ENCODE data around the gene FAM177B.
"Not testable (repeated sequence)": the region's sequence is repeated elsewhere in the genome, so short reads cannot be mapped to it uniquely, and the experiment has no call there.

FAM177B gene

GRCh38 chr1:222736470-222736869 lies 532 bp upstream of the FAM177B start:
- H3K36me3 ChIP-seq (ENCODE audit: insufficient read depth, low read length) = peaks cover 31% of the 10 kb centered on the region
- no peak overlapping the region for H3K4me3 ChIP-seq (ENCODE audit: low read depth, low read length, poor library complexity, severe bottlenecking)
- no peak for TF ChIP-seq EZH2 (IDR thresholded peaks at IDR 0.05; ENCODE audit: borderline replicate concordance, low read length)
- no peak overlapping the region for H3K9ac ChIP-seq (ENCODE audit: low read length)
- H3K4me1 ChIP-seq (ENCODE audit: insufficient read depth, low read length, severe bottlenecking) = peaks cover 43% of the 10 kb centered on the region
- no peaks in the 10 kb centered on the region for H4K20me1 ChIP-seq (ENCODE audit: insufficient read depth, low read length)
- no peaks in the 10 kb centered on the region for H3K9me3 ChIP-seq (ENCODE audit: low read length)
- no peak overlapping the region for H2AFZ ChIP-seq (ENCODE audit: low read length)
- H3K27me3 ChIP-seq (ENCODE audit: insufficient read depth, low read length) = no peaks in the 10 kb centered on the region
- no peaks in the 10 kb centered on the region for H3K79me2 ChIP-seq (ENCODE audit: insufficient read depth, low read length)
- H3K27ac ChIP-seq (ENCODE audit: low read depth, low read length, poor library complexity, severe bottlenecking) = no peak overlapping the region
- H3K4me2 ChIP-seq (ENCODE audit: low read length) = no peak overlapping the region
- H3F3A ChIP-seq (ENCODE audit: insufficient read depth, low read length) = peaks cover 3% of the 10 kb centered on the region; the same call in 1 of the 2 replicates
- H3K9me2 ChIP-seq (ENCODE audit: low read depth, low read length) = no peaks in the 10 kb centered on the region

- H3K9me3 ChIP-seq (ENCODE audit: low read length) = no peaks in the 10 kb centered on the region
- no peak overlapping the region for H3K27ac ChIP-seq (ENCODE audit: low read depth, low read length, poor library complexity, severe bottlenecking)
- H3K4me3 ChIP-seq (ENCODE audit: low read depth, low read length, poor library complexity, severe bottlenecking) = no peak overlapping the region
- H3K27me3 ChIP-seq (ENCODE audit: insufficient read depth, low read length) = no peaks in the 10 kb centered on the region
- H3K9ac ChIP-seq (ENCODE audit: low read length) = no peak overlapping the region
- H3K4me2 ChIP-seq (ENCODE audit: low read length) = no peak overlapping the region
- no peak overlapping the region; the same call in 1 of the 2 replicates for H2AFZ ChIP-seq (ENCODE audit: low read length)
- peaks cover 15% of the 10 kb centered on the region for H3K4me1 ChIP-seq (ENCODE audit: insufficient read depth, low read length, severe bottlenecking)
- TF ChIP-seq CTCF (IDR thresholded peaks at IDR 0.05; ENCODE audit: low read length) = no peak
- TF ChIP-seq EZH2 (IDR thresholded peaks at IDR 0.05; ENCODE audit: borderline replicate concordance, low read length) = no peak
- no peaks in the 10 kb centered on the region for H3K79me2 ChIP-seq (ENCODE audit: insufficient read depth, low read length)
- no peaks in the 10 kb centered on the region for H3K9me2 ChIP-seq (ENCODE audit: low read depth, low read length)
- peaks cover 11% of the 10 kb centered on the region for H3K36me3 ChIP-seq (ENCODE audit: insufficient read depth, low read length)
- H4K20me1 ChIP-seq (ENCODE audit: insufficient read depth, low read length) = no peaks in the 10 kb centered on the region
- no peaks in the 10 kb centered on the region; the same call in 1 of the 2 replicates for H3F3A ChIP-seq (ENCODE audit: insufficient read depth, low read length)
These were observed 2.5 kb downstream of the FAM177B start for GRCh38 chr1:222739465-222739864.

- Histone ChIP-seq H3K9me3 (ENCODE audit: low read length) (no peaks in the 10 kb centered on the region), H3K9me2 (ENCODE audit: low read depth, low read length) (no peaks in the 10 kb centered on the region), H4K20me1 (ENCODE audit: insufficient read depth, low read length) (no peaks in the 10 kb centered on the region), H2AFZ (ENCODE audit: low read length) (no peak overlapping the region), H3K27me3 (ENCODE audit: insufficient read depth, low read length) (no peaks in the 10 kb centered on the region), H3F3A (ENCODE audit: insufficient read depth, low read length) (no peaks in the 10 kb centered on the region; the same call in 1 of the 2 replicates), H3K4me2 (ENCODE audit: low read length) (no peak overlapping the region), H3K36me3 (ENCODE audit: insufficient read depth, low read length) (peaks cover 7% of the 10 kb centered on the region), H3K4me3 (ENCODE audit: low read depth, low read length, poor library complexity, severe bottlenecking) (no peak overlapping the region), H3K27ac (ENCODE audit: low read depth, low read length, poor library complexity, severe bottlenecking) (no peak overlapping the region), H3K4me1 (ENCODE audit: insufficient read depth, low read length, severe bottlenecking) (peaks cover 15% of the 10 kb centered on the region), H3K9ac (ENCODE audit: low read length) (no peak overlapping the region), H3K79me2 (ENCODE audit: insufficient read depth, low read length) (no peaks in the 10 kb centered on the region)
- no peak for TF ChIP-seq EZH2 (IDR thresholded peaks at IDR 0.05; ENCODE audit: borderline replicate concordance, low read length)
- TF ChIP-seq CTCF (IDR thresholded peaks at IDR 0.05; ENCODE audit: low read length) = no peak
These were observed 2.9 kb downstream of the FAM177B start for GRCh38 chr1:222739929-222740328.

GRCh38 chr1:222741630-222742457 lies 4.8 kb downstream of the FAM177B start:
- not testable (repeated sequence) for H3K36me3 ChIP-seq (ENCODE audit: insufficient read depth, low read length); H3K27me3 ChIP-seq (ENCODE audit: insufficient read depth, low read length); H3K9me3 ChIP-seq (ENCODE audit: low read length); H3K4me3 ChIP-seq (ENCODE audit: low read depth, low read length, poor library complexity, severe bottlenecking); H3K27ac ChIP-seq (ENCODE audit: low read depth, low read length, poor library complexity, severe bottlenecking); H4K20me1 ChIP-seq (ENCODE audit: insufficient read depth, low read length); H3K4me2 ChIP-seq (ENCODE audit: low read length); H3F3A ChIP-seq (ENCODE audit: insufficient read depth, low read length); H3K79me2 ChIP-seq (ENCODE audit: insufficient read depth, low read length); H3K9ac ChIP-seq (ENCODE audit: low read length); H2AFZ ChIP-seq (ENCODE audit: low read length); H3K9me2 ChIP-seq (ENCODE audit: low read depth, low read length)
- peaks cover 15% of the 10 kb centered on the region for H3K4me1 ChIP-seq (ENCODE audit: insufficient read depth, low read length, severe bottlenecking)

All from OCI-LY1 (cell line).